ENCODE results near the gene SYT1.
"Not testable (repeated sequence)": the region's sequence is repeated elsewhere in the genome, so short reads cannot be mapped to it uniquely, and the experiment has no call there.

Gene SYT1

DNA sequence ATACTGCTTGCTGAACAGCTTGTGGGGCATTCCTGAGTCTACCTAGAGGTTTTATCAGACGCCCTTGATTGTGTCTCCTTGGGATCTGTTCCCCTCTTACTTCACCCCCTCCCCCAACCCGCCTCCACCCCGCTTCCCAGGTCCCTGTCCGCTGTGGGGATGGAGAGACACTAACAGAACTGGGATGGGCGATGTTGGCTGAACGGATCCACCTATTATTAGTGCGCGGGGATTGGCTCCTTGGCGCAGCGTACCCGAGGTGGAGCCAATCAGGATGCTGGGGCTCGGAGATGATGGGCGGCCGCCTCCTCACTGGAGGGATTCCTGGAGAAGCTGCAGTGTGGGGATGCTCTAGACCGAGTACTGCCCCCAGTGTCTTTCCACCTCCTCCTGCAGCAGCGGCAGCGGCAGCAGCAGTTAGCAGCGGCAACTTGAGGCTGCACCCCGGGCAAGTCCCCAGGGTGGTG lies at the start of gene SYT1:
SYT1 (plus strand) TSS at position 372 of the 467 bp plus-strand sequence.
- no peak for DNase-seq (ENCODE audit: low read depth in 2 of 2, low spot score in 1 of 2)

DNA sequence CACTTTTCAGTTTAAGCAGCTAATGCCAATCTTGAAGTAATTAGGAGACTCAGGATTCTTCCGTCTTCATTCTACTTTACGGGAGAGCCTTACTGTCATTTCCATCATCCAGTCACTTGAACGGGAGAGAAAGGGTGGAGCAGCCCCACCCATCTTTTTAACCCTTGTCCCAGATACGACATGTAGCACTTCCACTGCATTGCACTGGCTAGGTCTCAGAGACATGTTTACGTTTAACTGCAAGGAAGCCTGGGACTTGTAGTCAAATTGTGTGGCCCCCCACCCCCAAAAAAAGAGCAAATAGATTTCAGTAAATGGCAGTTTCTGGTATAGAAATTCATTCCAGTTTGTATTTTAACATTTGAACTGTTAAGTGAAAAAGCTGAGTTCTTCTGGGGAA lies 46.1 kb upstream of the SYT1 start:
- no peak for DNase-seq (ENCODE audit: low read depth in 2 of 2, low spot score in 1 of 2)

DNA sequence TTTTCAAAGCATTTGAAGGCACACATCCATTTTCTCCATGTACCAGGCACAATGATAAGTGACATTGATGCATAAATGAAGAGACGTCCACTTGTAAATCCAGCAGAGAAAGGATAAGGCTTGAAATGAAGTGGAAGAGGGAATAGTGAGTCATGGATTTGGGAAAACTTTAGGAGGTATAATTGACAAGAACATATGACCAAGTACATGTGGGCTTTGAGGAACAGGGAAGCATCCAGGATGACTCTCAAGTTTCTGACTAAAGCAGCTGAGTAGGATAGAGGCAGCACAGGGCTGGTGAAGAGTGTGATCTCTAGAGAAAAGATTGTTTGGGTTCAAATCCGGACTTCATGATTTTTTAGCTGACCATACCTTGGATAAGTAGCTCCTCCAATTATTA lies 43.6 kb upstream of the SYT1 start:
- DNase-seq (ENCODE audit: low read depth in 2 of 2, low spot score in 1 of 2): no peak

DNA sequence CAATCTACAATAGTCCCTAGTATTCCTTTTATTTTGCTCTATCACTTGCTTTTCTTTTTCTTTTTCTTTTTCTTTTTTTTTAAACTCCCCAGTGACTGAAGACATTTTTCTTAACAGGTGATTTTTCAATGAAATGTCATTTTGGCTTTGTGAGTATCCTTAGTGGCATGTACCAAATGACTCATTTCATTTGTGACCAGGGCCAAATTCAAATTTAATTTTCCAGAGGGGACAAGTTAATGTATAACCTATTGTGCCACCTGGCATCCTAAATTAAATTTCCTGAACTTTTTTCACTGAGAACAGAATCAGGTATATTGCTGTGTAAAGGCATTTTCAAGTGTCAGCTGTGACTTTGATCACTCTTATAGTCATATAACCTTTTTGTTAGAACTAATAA lies 39.7 kb upstream of the SYT1 start:
- DNase-seq (ENCODE audit: low read depth in 2 of 2, low spot score in 1 of 2): no peak

DNA sequence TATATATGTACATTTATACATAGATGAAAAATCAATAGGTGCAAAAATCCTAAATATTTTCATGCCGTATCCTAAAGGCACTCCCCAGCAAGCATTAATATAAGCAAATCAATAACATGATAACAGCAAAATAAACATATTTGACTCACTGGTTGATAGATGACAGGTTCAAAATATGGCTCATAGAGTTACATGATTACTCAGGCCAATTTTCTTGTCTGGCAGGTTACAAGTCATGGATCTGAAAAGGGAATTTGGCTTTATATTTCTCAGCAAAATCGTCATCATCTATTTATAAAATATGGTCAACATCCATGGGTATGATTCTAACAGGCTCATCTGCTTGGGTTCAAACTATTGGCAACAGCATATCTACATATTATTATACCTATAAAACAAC lies 34.9 kb upstream of the SYT1 start:
- no peak for DNase-seq (ENCODE audit: low read depth in 2 of 2, low spot score in 1 of 2)

DNA sequence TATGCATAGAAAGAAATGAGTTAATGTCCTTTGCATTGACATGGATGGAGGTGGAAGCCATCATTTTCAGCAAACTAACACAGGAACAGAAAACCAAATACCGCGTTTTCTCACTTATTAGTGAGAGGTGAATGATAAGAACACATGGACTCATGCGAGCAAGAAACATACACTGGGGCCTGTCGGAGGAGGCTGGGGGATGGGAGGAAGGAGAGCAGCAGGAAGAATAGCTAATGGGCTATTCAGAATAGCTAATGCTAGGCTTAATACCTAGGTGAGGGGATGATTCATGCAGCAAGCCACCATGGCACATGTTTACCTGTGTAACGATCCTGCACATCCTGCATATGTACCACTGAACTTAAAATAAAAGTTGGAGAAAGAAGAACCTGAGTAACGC lies 29.1 kb upstream of the SYT1 start:
- DNase-seq (ENCODE audit: low read depth in 2 of 2, low spot score in 1 of 2): no peak

DNA sequence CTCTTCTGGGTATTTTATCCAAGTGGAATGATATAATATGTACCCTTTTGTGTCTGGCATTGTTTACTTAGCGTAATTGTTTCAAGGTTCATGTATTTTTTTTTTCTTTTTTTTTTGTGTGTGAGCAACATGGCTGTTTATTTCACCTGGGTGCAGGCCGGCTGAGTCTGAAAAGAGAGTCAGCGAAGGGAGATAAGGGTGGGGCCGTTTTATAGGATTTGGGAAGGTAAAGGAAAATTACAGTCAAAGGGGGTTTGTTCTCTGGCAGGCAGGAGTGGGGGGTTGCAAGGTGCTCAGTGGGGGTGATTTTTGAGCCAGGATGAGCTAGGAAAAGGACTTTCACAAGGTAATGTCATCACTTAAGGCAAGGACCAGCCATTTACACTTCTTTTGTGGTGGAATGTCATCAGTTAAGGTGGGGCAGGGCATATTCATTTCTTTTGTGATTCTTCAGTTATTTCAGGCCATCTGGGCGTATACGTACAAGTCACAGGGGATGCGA lies 24.0 kb upstream of the SYT1 start:
- not testable (repeated sequence) for DNase-seq (ENCODE audit: low read depth in 2 of 2, low spot score in 1 of 2)

DNA sequence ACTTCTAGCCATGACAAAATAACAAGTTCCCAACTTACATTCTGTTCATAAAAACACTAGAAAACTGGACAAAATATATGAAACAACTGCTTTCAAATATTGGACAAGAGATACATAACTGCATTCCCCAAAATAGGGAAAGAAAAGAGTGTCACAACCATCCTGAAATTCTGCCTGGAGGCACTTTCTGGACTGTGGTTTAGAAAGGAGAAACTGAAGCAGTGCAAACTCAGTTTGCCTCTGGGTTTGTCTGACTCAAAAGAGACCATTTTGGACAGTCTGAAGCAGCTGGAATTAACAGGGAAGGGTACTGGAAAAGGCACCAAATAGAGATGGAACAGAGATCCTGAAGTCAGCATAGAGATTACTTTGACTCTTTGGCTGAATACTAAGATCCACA lies 11.3 kb upstream of the SYT1 start:
- DNase-seq (ENCODE audit: low read depth in 2 of 2, low spot score in 1 of 2): no peak

DNA sequence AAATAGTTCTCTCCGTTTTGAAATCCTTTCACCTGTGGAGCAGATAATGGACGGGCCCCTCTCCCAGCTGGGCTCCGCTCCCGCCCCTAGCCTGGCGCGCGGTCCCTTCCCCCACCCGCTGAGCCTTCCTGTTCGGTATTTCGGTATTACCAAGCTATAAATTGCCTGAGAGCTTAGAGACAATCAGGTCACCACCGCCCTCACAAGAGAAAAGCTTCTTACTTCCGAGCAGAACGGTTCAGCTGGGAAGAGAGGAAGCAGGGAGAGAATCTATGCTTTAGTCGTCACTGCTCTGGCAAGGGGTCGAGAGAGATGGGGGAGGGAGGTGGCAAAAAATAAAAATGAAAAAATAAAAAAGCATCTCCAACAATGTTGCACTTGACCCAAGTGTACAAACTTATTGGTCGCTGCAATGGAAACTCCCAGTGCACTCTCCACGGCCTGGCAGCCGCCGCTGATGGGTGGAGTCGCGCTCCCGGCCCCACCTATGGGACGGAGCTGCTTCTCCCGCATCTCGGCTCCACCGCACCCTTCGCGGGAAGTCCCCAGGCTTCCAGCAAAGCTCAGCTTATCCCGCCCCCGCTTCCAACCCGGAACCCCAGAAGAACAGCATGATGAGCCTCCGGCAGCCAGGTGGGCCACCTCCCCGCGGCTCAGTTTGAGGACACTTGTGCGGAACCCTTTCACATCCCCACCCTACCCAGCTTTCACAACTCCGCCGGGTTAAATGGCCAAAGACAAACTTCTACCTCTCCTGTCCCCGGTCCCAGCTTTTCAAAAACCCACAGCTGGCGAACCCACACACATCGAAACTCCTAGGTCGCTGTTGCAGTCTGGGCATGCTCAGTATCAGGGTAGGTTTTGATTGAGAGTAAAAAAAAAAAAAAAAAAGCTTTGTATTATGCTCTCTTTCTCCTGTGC lies 832 bp upstream of the SYT1 start:
- no peak for DNase-seq (ENCODE audit: low read depth in 2 of 2, low spot score in 1 of 2)

DNA sequence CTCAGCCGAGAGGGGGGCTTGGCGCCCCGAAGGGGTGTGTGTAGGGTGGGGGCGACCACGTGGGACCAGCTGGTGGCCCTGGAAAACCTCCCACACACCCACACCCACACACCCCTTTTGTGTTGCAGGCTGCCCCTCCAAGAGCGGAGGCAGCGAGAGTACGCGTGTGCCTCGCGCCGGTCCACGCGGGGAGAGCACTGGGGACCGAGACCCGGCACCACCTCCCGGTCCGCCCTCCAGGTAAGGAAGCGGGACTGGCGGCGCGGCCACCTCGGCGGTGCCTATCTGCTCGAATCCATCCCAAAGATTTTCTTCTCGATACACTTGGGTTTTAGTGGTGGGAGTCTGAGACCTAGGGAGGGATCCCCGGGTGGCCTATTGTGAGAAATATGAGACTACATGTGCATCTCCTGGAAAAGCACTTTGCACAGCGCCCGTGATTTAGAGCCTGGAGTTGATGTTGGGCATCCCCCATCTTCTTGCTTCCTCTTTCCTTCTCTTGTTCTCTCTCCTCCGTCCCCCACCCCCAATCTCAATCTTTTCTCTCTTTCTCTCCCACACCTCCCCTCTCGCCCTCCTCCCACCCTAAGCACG lies 393 bp downstream of the SYT1 start:
- DNase-seq (ENCODE audit: low read depth in 2 of 2, low spot score in 1 of 2): no peak

DNA sequence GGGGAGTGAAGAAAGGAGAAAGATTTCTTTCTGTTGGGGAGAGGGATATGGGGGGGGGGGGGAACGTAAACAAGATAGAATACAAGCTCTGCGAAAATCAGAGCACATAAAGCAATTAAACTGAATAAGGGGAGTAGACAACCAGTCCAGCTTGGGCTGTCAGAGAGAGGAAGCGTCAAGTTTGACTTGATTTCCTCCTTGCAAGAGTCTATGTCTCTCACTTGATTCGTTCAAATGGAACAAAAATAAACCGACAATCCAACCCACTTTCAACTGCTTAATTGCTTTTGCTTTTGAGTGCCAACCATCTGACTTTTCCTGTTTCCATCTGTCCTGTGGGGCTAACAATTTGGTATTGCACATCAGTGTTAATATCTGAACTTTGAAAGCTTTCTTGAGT lies 942 bp downstream of the SYT1 start:
- no peak for DNase-seq (ENCODE audit: low read depth in 2 of 2, low spot score in 1 of 2)

DNA sequence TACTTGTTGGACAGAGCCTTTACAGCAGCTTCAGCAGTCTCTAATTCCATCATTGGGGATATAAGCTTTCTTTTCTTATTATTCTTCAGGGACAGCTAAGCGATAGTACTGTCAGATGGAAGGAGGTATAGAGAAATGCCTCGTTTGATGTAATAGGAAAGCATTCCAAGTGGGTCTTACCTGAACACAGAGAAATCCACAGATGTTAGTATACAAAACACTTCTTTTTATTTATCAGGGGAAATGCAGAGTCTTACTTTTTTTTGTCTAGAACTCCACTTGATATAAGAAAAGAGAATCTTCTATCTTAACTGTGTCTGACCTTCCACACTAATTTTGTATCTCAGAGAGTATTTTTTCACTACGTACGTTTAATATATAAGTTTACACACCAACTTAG lies 1.9 kb downstream of the SYT1 start:
- DNase-seq (ENCODE audit: low read depth in 2 of 2, low spot score in 1 of 2): no peak

DNA sequence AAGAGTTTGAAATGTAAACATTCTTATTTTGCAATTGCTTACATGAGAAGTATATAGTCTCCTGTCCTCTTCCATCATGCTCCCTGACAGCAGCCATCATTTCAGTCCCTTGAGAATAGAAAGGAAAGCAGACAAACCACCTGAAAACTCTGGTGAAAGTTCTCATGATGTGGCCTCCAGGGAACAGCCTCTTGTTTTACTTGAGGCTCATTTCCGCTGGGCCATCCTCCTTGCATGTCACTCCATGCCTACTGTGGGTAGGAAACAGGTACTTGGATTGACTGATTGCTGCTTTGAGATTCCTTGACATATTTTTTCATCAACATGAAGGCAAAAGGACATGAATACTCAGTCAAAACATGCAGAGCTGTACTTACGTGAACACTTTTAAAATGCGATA lies 6.0 kb downstream of the SYT1 start:
- no peak for DNase-seq (ENCODE audit: low read depth in 2 of 2, low spot score in 1 of 2)

DNA sequence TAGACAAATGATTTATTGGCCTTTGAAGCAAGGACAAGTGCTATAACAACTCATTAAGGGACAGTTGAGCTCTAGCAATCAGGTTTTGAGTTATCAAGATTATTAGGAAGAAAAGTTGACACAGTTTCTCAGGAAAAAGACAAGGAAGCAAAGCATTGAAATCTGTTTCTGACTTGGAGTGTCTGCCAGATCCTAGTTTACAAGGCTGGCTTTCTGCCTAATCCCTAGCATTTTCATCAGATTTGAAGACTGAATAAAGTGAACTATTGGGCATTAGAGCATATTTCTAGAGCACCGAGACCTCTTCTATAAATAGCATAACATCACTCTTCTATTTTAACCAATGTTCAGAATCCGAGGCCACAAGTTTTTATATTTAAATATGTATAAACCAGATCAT lies 7.0 kb downstream of the SYT1 start:
- DNase-seq (ENCODE audit: low read depth in 2 of 2, low spot score in 1 of 2): no peak

DNA sequence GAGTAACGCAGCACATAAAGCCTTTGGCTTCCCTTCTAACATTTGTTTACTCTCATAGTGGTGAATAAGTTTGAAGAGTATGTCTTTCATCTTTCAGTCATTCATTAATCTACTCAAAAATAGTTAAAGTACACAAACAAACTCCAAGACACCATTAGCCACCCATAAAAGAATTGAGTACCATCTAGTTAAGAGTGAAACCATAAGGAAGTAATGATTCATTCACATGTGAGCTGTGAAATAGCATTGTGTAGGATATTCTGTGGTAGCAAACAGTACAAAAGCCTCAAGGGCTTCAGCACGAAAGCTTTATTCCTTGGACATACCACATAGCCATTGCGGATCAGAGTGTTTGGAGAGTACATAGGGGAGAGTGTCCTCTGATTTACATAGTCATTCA lies 13.9 kb downstream of the SYT1 start:
- no peak for DNase-seq (ENCODE audit: low read depth in 2 of 2, low spot score in 1 of 2)

DNA sequence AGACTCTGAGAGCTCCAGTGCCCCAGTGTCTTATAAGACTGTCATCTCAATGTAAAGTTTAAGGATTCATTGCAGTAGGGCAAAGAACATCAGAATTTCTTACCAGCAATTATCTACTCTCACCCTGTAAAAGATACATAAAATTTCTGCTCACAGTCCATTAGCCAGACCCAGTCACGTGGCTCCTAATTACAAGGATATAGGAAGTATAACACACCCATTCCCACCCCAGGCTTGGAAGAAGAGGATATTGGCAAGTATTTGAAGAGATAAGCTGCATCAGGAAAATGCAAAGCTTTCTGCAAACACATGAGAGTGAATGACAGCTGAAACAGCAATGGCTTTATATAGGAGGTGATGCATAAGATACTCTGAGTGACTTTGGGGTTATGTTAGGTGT lies 14.3 kb downstream of the SYT1 start:
- DNase-seq (ENCODE audit: low read depth in 2 of 2, low spot score in 1 of 2): no peak

DNA sequence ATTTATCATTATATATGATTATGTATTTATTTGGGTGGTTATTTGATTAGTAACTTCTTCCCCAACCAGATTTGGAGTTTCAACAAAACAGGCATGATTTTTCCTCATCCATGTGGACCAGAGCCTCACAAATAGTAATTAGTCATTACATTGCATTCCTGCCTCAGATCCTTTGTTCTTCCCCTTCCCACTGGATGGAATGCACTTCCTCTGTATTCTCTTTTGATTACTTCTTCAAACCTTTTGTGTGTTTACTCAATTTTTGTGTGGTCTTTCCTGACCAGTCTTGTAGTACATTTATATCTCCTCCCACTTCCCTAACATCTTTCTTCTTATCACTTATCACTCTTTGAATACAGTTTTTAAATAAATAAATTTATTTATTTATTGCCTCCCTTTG lies 15.5 kb downstream of the SYT1 start:
- no peak for DNase-seq (ENCODE audit: low read depth in 2 of 2, low spot score in 1 of 2)

DNA sequence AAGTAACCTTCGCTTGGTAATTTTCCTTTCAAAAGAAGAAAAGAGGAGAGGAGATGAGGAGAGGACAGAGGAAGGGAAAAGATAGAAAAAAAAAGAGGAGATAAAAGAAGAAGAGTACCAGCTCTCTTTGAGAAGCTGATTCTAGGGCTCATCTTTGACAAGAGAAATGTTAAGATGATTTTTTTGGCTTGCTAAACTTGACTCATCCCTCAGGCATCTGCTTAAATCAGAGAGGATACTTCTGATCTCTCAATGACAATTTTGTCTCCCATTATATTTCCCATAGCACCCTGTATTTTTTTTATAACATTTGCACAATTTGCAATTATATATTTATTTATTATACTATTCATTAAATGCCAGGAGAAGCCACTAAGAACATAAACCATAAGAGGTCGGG lies 17.1 kb downstream of the SYT1 start:
- no peak for DNase-seq (ENCODE audit: low read depth in 2 of 2, low spot score in 1 of 2)

DNA sequence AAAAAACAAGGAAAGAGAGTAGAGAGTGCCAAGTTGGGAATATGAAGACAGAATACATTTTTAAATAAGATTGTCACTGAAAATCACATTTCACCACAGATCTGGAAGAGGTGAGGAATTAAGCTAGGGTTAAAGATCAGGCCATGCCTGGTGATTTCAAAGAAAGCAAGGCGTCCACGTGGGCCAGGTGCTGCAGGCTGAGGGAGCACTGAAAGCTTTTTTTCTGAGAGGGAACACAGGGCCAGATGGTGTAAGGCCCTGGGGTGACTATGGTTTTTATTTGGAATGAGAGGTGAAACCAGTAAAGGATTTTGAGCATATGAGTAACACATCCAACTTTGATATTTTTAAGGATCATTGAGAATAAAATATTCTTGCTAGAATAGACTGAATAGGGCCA lies 20.9 kb downstream of the SYT1 start:
- no peak for DNase-seq (ENCODE audit: low read depth in 2 of 2, low spot score in 1 of 2)

DNA sequence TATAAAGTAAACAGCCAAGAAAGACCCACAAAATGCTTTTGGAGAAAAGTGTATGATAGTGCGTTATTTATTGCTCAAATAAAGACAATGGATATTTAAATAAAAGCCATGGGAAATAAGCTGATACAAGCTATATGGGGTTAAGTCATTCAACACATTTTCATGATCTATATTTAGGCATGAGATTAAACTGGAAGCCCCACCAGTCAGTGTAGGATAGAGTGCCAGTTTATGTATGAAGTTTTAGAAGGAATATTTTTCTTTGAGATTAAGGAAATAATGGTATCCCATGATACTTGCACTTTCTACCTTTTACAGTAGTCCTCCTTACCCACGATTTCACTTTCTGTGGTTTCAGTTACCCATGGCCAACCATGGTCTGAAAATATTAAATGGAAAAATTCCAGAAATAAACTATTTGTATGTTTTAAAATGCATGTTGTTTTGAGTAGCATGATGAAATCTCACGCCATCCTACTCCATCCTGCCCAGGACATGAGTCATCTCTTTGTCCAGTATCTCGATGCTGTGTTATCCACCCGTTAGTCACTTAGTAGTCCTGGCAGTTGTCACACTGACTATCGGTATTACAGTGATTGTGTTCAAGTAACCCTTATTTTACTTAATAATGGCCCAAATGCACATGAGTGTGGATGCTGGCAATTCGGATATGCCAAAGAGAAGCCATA lies 22.3 kb downstream of the SYT1 start:
- no peak for DNase-seq (ENCODE audit: low read depth in 2 of 2, low spot score in 1 of 2)

DNA sequence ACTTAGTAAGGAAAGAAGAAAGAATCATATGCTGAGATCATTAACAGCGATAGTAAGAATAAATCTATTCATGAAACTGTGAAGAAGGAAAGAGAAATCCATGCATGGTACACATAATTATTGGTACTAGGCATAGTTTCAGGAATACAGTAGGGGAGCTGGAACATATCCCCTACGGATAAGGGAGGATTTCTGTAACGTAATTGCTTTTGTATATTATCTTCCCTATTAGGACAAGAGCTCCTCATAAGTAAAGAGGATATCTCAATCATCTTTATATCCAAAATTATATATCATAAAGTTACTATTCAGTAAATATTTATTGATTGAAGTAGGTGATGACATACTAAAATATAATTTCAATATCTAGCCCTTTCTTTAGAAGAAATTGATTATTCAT lies 22.9 kb downstream of the SYT1 start:
- DNase-seq (ENCODE audit: low read depth in 2 of 2, low spot score in 1 of 2): no peak

DNA sequence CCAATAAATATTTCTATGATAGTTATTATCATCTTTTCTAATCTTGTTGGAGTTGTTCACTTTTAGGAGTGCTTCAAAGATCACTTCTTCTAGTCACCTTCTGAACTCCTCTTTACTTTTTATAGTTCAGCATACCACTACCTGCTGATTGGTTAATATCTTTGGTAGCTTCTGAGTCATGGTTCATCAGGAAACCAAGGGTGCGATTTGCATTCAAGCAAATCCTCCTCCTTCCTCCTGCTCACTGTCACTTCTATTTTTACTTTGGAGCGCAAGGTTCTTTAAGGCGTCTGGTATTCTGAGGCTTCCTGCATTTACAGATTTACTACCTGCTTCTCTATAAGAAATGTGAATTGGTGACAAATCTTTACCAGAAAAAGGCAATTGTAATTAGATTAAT lies 24.0 kb downstream of the SYT1 start:
- DNase-seq (ENCODE audit: low read depth in 2 of 2, low spot score in 1 of 2): no peak

Measured in stimulated activated CD8-positive, alpha-beta memory T cell treated with anti-CD3 and anti-CD28 coated beads, Interleukin-4, amount 100 ng/mL, for 4 hours (primary cell).